Hepatocyte (in vitro differentiated cells): Measurements from ENCODE around the gene LAMC2.
"Not testable (repeated sequence)": the region's sequence is repeated elsewhere in the genome, so short reads cannot be mapped to it uniquely, and the experiment has no call there.

Experiments
- EZH2 ChIP-seq: fragments of 200-600 bp; sonication (generic); IDR thresholded peaks from 2 replicates; pipeline ENCODE4 v1.6.1; 2016; ENCODE audit warnings: antibody characterized with exemption, mild to moderate bottlenecking, borderline replicate concordance
- EZH2phosphoT487 ChIP-seq: fragments of 200-600 bp; sonication (generic); IDR thresholded peaks from one replicate; pipeline ENCODE4 v1.6.1; 2018; ENCODE audit warnings: antibody characterized with exemption, mild to moderate bottlenecking, low read depth, moderate library complexity; ENCODE audit not compliant: unreplicated experiment, severe bottlenecking
- TF ChIP-seq, protein P1 (sequence below): fragments of 200-600 bp; sonication (generic); IDR thresholded peaks from 2 replicates; pipeline ENCODE4 v1.5.1; 2016; ENCODE audit warnings: antibody characterized with exemption, mild to moderate bottlenecking; ENCODE audit not compliant: poor library complexity

DNA sequence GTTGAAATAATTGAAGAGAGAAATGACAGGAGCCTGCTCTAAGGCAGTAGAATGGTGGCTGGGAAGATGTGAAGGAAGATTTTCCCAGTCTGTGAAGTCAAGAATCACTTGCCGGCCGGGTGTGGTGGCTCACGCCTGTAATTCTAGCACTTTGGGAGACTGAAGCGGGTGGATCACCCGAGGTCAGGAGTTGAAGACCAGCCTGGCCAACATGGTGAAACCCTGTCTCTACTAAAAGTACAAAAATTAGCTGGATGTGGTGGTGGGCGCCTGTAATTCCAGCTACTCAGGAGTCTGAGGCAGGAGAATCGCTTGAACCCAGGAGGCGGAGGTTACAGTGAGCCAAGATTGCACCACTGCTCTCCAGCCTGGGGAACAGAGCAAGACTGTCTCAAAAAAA lies 54.8 kb downstream of the LAMC2 start:
- TF ChIP-seq EZH2phosphoT487, EZH2: not testable (repeated sequence)
- TF ChIP-seq, protein P1, sequence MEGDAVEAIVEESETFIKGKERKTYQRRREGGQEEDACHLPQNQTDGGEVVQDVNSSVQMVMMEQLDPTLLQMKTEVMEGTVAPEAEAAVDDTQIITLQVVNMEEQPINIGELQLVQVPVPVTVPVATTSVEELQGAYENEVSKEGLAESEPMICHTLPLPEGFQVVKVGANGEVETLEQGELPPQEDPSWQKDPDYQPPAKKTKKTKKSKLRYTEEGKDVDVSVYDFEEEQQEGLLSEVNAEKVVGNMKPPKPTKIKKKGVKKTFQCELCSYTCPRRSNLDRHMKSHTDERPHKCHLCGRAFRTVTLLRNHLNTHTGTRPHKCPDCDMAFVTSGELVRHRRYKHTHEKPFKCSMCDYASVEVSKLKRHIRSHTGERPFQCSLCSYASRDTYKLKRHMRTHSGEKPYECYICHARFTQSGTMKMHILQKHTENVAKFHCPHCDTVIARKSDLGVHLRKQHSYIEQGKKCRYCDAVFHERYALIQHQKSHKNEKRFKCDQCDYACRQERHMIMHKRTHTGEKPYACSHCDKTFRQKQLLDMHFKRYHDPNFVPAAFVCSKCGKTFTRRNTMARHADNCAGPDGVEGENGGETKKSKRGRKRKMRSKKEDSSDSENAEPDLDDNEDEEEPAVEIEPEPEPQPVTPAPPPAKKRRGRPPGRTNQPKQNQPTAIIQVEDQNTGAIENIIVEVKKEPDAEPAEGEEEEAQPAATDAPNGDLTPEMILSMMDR: not testable (repeated sequence)
